H4 (cell line): ENCODE measurements around the gene ENC1. TPM values are rescaled to one million over a fixed set of nuclear protein-coding genes. Genes with fewer than 3 reads are reported as not detected.
A peak's percentile ranks its signal among the peaks of the same experiment; 100 is the strongest.
"Not testable (repeated sequence)": the region's sequence is repeated elsewhere in the genome, so short reads cannot be mapped to it uniquely, and the experiment has no call there.

Experiments
- DNase-seq: peaks from one replicate; pipeline ENCODE4 v3.0.0-alpha.2; 2015; ENCODE audit warnings: low spot score
- total RNA-seq: library from RNA; depleted of rRNA; stranded (reverse); fragments of >200 nt; shearing (Covaris generic); gene quantifications from 2 replicates; pipeline ENCODE4 v1.2.3, GENCODE V29; 2014; rRNA removed

Gene ENC1, protein sequence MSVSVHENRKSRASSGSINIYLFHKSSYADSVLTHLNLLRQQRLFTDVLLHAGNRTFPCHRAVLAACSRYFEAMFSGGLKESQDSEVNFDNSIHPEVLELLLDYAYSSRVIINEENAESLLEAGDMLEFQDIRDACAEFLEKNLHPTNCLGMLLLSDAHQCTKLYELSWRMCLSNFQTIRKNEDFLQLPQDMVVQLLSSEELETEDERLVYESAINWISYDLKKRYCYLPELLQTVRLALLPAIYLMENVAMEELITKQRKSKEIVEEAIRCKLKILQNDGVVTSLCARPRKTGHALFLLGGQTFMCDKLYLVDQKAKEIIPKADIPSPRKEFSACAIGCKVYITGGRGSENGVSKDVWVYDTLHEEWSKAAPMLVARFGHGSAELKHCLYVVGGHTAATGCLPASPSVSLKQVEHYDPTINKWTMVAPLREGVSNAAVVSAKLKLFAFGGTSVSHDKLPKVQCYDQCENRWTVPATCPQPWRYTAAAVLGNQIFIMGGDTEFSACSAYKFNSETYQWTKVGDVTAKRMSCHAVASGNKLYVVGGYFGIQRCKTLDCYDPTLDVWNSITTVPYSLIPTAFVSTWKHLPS
- total RNA-seq: 18.1 and 46.6 TPM in 2 replicates

DNA sequence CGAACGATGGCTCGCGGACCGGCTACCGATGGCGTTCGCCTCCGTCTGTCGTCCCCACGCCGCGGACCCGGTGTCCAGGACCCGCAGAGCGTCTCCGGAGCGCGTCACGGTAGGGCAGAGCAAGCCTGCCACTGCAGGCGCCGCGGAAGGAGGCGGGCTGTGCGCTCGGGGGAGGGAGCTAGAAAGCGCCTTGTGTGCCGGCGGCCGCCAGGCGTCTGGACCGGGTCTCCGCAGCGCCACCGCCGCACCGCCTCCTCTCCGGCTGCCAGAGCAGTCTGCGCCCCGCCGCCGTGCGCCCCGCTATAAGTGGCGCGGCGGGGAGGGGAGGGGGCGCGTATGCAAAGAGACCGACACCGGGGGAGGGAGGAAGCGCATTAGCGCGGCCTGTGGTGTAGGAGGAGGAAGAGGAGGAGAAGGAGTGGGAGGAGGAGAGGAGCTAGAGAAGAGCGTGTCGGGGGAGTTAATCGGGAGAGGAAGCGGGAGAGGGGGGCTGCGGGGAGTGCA, at the start of gene ENC1:
Gene ENC1 (minus strand): TSS at position 279 of the 504 bp plus-strand sequence. CDS start 4,243 bp downstream, outside the sequence.
- DNase-seq: peak; percentile 87

DNA sequence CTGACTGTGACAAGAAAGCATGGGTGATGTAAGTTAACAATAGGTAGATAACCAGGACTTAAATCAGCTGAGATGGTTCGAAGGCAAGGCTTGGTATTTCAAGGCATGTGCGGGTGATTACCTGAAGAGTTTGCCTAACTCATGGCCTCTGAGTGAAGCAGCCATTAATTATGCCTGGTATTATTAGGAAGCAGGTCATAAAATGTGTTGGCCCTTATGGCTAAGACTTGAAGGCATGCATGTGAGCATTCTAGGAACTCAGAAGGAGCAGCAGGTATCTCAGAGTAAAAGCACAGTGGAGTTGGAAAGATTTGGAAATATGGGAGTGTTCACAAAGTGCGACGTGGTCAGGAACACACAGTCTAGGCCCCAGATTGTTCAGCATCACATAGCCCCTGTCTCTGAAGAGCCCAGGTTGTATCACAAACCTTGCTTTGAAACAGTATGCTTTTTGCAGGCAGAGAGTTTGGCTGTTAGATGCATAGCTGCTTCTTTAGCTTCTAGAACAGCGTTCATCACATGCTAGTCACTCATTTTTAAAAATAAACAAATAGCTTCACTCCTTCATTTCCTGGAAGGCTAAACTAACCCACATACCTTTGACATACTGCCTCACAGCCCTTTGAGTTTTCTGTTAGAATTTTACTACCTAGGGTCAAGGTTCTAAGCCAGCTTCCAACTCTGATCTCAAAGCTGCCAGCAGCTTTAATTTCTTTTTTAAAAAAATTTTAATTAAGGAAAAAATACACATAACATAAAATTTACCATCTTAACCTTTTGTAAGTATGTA, 46.6 kb upstream of the ENC1 start:
- no peak for DNase-seq

DNA sequence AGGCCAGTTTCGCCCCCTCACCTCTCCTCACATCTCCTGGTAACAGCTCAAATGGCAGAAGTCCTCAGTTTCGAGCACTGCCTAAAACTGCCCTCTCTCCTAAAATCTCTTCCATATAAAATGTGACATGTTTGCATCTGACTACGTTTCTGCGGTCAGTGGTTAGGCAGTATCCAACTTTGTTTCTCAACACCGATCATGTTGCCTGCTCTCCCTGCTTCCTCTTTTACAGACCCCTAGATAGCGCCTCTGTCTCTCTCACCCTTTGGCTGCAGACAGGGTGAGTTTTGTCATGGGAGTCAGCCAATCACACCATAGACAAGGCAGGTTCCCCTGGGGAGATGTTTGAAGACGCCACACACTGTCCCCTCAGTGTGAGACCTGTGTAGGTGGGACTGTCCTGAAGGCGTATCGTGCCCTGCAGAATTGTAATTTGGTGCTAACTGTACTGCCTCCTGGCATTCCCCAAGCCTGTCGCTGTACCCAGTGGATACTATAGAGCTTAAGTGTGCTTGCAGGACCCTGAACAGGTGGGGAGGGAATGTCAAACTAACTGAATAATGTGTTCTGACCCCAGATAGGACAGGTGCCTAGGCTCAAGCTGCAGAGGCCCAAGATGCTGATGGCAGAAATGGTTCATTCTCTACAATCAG, 45.6 kb upstream of the ENC1 start:
- no peak for DNase-seq

DNA sequence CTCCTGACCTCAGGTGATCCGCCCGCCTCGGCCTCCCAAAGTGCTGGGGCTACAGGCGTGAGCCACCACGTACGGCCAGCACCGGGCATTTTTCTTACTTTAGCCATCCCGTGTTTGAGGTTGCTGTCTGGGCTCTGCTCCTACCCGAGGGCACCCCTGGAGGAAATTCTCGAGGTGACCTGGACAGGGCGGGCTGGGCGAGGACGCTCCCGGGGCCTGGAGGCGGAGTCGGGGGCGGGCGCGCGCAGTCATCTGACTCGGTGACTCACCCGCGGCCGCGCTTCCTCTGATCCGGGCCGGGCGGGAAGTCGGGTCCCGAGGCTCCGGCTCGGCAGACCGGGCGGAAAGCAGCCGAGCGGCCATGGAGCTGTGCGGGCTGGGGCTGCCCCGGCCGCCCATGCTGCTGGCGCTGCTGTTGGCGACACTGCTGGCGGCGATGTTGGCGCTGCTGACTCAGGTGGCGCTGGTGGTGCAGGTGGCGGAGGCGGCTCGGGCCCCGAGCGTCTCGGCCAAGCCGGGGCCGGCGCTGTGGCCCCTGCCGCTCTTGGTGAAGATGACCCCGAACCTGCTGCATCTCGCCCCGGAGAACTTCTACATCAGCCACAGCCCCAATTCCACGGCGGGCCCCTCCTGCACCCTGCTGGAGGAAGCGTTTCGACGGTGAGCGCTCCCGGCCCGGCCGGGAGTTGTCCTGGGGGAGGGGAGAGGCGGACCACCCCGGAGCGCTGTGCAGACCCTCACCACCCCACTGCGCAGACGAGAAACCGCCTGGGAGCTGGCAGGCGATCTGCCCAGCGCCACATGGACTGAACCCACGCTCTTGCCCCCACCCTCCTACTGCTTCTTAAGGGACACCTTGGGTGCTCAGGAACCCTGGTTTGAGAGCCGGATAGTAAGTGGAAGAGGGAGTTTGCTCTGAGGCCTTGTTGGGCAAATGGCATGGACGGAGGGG, 44.6 kb upstream of the ENC1 start, which contains the start of gene HEXB:
Gene HEXB (plus strand): TSS at position 334 of the 952 bp plus-strand sequence. CDS start 28 bp downstream, at position 362.
- DNase-seq: peak; percentile 76

DNA sequence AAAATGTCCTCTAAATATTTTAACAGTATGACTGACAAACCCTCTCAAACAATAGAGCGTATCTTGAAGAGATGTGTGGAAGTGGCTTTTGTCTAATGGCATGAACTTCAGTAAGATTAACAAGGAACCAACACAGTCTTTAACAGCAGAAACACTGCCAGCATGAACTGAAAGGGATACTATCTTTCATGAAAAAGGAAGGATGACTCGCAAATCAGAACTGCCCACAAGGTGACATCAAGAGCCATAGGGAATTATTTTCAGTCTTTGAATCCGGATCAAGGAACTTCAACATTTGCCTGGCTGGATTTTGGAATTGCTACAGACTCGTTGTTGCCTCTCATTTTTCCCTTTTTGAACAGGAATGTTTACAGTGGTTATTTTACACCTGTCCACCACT, 39.4 kb upstream of the ENC1 start:
- no peak for DNase-seq

DNA sequence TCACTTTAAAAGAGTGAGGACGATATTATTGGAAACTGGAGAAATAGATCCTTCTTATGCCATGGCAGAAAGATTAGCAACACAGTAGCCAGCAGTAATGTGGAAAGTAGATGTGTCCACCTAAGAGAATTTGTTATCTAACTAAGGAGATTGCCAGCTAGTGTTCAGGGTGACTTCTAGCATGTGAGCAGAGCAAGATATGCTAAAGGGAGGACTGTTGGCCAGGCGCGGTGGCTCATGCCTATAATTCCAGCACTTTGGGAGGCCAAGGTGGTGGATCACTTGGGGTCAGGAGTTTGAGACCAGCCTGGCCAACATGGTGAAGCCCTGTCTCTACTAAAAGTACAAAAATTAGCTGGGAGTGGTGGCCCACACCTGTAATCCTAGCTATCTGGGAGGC, 38.8 kb upstream of the ENC1 start:
- not testable (repeated sequence) for DNase-seq

DNA sequence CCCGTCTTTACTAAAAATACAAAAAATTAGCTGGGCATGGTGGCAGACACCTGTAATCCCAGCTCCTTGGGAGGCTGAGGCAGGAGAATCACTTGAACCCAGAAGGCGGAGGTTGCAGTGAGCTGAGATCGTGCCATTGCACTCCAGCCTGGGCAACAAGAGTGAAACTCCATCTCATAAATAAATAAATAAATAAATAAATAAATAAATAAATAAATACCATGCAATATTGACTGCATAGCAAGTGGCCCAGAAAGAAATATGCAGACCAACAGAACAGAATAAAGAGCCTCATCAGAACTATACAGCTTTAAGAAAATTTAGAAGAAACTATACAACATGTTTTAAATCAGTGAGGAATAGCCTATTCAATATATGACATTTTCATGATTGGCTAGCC, 37.6 kb upstream of the ENC1 start:
- DNase-seq: not testable (repeated sequence)

DNA sequence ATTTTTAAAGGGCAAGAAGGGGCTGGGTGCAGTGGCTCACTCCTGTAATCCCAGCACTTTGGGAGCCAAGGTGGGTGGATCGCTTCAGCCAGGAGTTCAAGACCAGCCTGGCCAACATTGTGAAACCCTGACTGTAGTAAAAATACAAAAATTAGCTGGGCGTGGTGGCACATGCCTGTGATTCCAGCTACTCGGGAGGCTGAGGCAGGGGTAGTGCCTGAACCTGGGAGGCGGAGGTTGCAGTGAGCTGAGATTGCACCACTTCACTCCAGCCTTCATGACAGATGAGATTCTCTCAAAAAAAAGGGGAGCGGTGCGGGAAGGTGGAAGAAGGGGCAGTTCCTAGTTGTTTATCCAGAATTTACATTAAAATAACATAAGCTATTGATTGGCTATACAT, 35.9 kb upstream of the ENC1 start:
- not testable (repeated sequence) for DNase-seq

DNA sequence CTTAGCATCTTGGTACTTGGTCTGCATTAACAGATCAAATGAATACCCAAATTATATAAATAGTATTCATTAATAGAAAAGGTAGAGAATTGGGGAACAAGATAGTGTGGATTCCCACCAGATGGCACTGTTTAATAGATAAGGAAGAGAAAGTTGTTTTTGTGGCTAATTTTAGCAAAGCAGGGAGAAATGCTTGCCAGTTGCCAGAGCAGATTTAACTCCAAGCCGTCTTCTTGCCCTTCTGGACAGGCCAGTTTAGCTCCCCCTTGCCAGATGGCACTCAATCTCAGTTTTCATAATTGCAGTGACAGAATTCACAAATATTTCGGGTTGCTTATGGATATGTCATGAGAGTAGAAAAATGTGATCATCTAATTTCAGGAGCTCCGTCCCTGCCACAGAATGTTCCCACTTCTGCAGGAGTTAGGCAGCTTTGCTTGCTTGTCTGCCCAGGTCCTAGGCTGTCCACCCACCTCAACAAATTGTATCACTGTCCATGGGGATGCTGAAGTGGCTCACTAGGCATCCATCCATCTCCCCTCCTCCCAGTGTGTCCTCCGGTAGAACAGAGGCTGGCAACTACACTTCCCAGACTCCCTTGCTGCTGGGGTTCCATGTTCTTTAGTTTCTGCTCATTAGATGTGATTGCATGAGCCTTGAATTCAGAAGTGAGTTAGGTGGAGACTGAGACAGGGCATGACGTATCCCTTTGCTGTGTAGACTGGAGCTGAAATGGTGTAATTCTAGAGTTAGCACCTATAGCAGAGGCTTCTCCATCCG, 32.7 kb upstream of the ENC1 start:
- DNase-seq: no peak

DNA sequence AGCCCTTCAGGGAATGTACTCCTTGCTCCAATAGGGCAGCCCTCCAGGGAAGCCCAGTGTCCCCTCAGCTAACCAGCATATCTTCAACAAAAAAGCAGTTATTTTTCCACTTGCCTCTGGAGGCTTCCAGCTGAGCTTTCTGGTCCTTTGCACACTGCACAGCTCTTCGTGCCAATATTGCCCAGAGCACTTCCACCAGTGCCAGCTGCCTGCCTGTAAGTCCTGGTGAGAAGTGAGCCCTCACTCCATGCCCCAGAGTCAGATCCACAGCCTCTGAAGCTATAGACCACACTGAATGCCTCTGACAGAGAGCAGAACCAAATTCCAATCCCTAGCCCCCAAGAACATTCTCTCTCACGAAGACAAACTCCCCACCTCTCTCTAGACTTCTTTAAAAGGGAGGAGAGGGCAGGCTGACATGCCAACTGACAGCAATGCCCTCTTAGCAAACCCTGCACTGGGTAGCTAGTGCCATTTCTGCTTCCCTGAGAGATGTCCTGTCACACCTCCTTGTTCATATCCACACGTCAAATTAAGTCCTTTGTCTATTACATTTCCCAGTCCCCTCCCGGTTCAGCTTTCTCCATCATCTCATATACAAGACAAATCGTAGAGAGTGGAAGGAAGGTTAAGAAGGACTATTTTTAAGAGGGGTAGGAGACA, 31.8 kb upstream of the ENC1 start:
- DNase-seq: no peak

DNA sequence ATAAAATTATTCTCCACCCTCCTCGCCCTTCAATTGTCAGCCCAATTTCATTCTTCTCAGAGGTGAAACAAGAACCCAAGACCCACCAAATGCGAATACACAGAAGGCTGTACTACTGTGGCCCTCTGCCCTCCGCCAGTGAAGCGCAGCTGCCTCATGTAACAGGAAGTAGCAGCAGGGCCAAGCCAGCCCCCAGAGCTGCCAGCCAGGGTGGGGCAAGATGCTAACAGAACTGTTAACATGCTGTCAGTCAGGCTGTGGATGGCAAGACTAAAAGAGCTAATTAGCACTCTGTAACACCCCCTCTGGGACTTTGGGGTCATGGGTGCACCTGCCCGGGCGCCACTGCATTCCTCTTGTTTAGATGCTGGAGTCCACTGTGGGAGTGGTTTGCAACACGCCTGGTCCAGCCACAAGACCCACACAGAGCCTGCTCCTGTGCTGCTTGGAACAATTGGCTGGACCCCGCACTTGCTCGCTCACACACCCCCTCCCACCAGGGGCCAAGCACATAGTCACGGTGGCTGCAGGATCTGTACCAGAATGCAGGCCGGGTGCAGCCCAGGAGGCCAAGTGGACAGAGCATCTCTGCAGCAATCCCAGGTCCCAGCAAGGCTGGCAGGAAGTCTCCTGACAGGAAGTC, 30.0 kb upstream of the ENC1 start:
- no peak for DNase-seq

DNA sequence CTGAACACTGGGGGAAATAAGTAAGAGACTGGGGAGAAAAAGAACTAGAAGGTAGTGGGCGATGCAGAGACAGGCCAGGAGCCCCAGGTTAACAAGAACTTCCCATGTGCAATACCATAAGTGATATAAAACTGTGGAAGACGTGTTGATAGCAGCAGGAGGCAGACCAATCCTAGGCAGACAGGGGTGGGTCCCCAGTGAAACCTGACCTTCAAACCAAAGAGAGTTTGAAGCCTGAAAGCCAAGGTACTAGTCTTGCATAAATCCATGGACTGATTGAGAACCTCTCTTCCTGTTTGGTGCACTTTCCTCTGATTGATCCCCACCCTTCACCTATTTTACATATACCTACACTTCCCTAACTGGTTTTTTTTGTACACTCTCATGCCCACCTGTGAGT, 29.3 kb upstream of the ENC1 start:
- DNase-seq: no peak

DNA sequence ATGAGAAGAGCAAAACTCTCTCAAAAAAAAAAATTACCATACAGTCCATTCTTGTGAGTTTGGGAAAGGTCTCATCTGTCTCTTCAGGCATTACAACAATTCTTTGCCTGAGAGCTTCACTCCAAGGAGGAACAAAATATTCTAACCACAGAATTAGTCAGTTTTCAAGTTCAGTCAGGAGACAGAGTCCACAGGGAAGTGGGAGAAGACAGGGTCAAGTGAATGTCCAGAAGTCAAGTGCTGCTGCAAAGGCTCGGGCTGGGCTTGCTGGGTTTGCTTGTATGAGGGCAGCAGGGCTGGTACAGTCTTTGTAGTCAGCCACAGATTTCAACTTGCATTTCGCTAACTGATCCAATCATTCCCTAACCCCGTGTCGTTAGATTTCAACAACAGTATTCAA, 26.9 kb upstream of the ENC1 start:
- DNase-seq: no peak

DNA sequence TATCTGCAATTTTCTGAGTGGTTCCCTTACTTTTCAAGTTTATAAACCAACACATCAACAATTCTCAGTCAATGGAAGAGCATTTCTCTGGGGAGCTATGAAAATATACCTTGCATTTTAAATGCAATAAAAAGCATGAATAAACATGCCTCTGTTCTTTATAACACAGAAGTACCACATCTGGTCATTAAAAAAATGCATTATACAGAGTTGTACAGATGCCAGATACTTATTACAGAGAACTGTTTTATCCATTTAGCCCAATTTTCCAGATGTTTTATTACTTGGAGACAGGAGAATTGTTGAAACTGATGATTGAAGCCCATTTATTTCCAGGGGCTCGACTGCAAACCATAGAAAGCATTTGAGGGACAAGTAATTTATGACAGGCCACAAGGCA, 25.3 kb upstream of the ENC1 start:
- no peak for DNase-seq

DNA sequence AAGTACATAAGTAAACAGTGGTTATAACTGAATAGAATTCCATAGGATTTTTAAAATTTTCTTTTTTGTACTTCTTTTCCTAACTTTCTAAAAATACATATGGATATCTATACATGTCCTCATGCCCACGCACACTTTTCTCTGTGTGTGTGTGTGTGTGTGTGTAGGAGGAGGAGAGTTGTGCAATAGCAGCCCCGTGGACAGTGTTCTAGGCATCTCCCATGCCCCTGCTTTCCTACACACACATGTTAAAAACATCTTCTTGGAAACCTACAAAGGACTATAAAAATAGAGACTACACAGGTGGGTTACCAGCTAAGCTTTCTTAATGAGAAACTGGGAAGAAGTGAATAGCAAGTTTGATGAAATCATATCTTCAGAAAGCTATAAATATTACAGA, 24.7 kb upstream of the ENC1 start:
- no peak for DNase-seq

DNA sequence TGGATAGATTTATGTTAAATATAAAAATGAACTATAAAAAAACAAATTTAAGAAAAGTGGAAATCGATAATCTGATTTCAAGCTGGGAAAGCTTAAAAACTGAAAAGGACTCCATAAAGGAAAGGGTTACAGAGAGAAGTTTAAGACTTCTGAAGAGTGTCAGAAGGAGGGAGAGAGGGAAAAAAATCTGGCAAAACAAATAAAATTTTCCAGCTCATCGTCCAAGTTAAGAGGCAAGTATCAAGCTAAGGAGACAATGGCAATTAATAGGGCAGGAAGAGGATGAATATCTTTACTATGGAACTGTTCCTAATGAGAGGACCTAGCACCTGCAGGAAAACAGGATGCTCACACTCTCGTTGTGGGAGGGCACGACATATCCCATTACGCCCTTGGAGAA, 24.0 kb upstream of the ENC1 start:
- no peak for DNase-seq

DNA sequence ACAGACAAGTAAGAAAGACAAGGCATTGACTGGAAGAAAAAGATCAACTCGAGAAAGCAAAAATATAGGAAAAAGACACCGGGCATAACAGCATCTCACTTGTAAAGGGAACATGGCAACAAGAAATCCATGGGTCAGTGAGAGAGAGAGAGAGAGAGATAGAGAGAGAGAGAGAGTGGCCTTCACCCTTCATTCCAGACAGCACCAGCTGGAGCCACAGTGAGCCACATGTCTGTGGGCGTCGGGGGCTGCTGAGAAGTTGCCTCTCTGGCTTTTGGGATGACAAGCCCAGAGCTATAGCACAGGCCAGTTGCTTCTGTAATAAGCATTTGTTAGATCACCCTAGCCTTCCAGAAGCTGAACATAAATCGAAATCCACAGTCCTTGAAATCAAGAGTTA, 20.3 kb upstream of the ENC1 start:
- DNase-seq: no peak

DNA sequence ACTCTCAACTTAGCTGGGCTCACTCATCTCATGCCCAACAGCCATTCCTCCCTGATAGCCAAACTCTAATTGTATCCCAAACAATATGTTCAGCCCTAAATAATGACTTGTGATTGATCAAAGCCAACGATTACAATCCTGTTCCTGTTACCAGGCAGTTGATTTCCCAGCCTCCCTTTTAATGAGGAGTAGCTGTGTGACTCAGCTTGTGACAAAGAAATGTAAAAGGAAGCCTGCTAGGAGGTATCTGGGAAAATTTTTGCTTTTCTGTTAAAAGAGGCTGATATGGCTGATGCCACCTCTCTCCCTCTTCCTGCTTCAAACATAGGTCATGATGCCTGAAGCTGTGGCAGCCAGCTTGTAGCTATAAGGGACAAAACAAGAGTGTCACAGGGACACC, 19.6 kb upstream of the ENC1 start:
- no peak for DNase-seq

DNA sequence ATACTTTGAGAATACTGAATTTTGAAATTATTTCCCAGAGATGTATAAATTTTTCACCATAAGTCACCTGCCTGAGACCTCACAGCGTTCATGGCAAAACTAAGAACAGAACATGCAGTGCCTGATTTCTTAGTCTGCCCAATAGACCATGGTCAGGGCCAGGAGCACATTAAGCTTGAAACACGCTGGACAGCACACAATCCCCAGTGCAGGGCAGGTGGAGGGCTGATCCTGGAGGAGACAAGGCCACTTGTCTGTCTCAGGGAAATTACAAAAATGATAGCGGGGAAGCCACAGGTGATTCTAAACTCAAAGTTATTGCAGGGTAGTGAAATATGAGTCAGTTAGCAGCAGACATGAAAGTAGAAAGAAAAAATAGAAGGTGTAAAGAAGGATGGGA, 18.6 kb upstream of the ENC1 start:
- no peak for DNase-seq
